ENCODE data around the gene NTMT1.

- no peak for TF ChIP-seq CTCF (IDR thresholded peaks at IDR 0.05)
- TF ChIP-seq EP300 (IDR thresholded peaks at IDR 0.05) = no peak
These were observed 40.6 kb downstream of the NTMT1 start for GRCh38 chr9:129666575-129666974.
